HG03575 (cell line): Measurements from ENCODE around the gene PUS7.
"Not testable (repeated sequence)": the region's sequence is repeated elsewhere in the genome, so short reads cannot be mapped to it uniquely, and the experiment has no call there.

Experiments used
- ATAC-seq: cut with Tn5 transposase; IDR thresholded peaks from one replicate; pipeline ENCODE4 v1.9.1; 2021; ENCODE audit not compliant: unreplicated experiment, insufficient number of reproducible peaks, low FRiP score; ENCODE audit errors: extremely low read depth

PUS7 gene

GRCh38 chr7:105454095-105454747, 67.8 kb downstream of the PUS7 start:
- ATAC-seq: no peak

DNA sequence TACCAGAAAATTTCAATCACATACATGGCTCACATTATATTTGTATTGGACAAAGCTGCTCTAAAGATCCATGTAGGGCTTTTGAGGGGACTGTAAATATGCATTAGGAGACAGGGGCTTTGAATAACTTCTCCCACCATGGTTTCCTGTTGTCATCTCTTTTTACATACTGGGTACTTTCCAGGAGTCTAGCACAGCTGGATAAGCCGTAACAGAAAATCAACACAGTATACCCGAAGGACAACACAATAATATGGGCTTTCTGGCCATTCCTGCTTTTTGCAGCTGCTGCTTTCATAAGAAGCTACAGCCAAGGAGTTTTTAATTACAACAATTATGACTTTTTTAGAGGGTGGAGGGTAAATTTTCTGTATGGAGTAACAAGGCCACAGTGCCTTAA, 70.0 kb downstream of the PUS7 start:
- no peak for ATAC-seq

DNA sequence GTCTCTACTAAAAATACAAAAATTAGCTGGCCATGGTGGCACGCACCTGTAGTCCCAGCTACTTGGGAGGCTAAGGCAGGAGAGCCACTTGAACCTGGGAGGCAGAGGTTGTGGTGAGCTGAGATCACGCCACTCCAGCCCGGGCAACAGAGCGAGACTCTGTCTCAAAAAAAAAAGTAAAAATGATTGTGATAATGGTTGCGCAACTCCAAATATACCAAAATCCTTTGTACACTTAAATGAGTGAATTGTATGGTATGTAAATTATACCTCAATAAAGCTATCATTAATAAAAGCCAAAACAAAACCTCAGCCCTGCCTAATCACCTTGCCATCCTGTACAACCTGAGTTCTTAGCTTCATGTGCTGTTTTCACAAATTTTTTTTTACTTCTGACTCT, 71.2 kb downstream of the PUS7 start:
- ATAC-seq: not testable (repeated sequence)

DNA sequence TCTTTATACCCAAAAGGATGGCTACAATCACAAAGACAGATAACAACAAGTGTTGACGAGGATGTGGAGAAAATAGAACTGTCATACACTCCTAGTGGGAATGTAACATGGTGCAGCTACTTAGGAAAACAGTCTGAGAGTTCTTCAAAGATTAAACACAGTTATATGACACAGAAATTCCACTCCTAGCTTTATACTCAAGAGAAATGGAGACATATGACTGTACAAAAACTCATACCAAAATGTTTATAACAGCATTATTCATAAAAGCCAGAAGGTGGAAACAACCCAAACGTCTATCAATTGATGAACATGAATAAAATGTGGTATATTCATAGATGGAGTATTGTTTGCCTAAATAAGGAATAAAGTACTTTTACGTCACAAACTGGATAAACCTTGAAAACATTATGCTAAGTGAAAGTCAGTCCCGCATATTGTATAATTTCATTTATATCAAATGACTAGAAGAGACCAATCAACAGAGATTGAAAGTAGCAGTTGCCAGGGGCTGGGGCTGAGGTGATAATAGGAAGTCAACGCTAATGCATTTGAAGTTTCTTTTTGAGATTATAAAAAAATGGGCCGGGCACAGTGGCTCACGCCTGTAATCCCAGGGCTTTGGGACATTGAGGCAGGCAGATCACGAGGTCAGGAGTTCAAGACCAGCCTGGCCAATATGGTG, 71.8 kb downstream of the PUS7 start:
- no peak for ATAC-seq

DNA sequence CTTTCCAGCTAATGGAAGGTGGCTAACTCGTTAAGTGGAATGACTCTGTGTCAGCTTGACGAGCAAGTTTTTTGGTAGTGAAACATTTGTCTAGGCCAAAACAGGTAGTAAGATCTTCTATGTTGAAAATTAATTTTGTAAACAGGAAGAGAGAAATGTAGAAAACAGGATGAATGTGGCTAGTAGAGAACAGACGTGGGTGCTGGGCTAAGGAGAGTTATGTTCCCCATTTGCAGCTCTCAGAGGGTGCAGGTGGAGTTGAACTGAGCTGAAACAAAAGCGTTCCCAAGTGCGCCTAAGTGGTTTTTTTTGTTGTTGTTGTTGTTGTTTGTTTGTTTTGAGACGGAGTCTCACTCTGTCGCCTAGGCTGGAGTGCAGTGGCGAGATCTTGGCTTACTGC, 73.9 kb downstream of the PUS7 start:
- no peak for ATAC-seq

DNA sequence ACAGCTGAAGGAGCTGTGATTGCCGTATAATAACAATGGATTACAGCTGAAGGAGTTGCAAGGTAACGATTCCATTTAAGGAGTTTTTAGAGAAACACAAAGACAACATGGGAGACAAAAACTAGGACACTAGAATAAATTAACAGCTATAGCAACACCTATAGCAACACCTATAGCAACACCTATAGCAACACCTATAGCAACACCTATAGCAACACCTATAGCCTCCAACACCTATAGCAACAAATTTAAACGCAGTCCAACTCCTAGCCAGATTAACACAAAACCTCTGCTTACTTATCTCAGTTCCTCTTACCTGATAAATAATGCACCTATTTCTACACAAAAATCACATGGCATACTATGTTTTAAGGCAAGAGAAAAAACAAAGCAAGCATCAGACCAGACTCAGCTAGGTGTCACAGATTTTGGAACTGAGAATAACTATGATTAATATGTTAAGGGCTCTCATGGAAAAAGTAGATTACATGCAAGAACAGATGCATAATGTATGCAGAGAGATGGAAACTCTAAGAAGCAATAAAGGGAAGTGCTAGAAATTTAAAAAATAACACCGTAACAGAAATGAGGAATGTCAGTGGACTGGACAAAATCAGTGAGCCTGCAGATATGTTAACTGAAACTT, 77.6 kb downstream of the PUS7 start:
- ATAC-seq: no peak

GRCh38 chr7:105442214-105442613, 79.9 kb downstream of the PUS7 start:
- ATAC-seq: not testable (repeated sequence)

DNA sequence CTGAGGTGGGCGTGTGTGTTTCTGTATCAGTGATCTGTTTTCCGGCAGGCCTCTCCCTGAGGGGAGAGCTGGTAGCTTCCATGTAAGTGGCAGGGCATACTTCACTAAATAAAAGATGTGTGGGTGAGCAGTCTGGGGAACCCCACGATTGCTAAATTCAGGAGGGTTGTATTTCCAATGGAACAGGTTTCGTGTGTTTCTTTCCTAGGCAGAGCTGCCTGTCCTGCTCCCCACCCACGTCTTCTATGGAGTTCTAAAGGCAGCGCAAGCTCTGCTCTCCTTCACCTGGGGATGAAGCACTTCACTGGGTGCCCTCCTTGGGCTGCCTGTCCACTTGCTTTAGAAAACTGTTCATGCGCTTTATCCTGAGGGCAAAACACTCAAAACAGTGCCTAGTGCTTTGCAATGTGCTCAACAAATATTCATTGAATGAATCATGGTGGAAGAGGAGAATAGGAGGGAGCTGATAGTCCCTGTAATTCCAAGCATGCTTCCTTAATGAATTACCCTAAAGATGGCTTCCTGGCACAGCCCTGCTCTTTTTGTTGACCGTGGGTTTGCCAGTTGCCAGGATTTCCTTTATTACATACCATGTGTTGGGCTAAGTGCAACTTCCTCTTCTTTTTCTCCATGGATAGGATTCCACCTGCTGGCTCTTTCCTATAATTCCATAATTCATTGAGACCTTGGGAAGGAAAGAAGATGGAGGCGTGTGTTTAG, 82.7 kb downstream of the PUS7 start:
- no peak for ATAC-seq

GRCh38 chr7:105438847-105439173, 83.3 kb downstream of the PUS7 start:
- no peak for ATAC-seq

DNA sequence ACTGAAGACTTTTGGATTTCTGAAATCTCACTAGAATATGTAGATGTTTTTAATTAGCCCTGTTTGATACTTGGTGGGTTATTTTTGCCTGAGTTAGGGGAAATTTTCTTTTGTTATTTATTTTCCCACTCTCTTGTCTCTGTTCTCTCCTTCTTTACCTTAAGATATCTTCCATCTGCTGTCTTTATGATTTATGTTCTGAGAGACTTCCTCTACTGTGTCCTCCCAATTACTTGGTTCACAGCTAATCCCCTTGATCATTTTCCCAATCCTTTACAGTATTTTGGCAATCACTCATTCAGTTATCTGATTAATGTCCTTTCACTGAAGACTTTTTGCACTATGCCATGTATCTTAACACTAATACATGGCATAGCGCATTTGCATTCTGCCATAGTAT, 83.8 kb downstream of the PUS7 start:
- no peak for ATAC-seq

GRCh38 chr7:105437356-105437755, 84.7 kb downstream of the PUS7 start:
- not testable (repeated sequence) for ATAC-seq

DNA sequence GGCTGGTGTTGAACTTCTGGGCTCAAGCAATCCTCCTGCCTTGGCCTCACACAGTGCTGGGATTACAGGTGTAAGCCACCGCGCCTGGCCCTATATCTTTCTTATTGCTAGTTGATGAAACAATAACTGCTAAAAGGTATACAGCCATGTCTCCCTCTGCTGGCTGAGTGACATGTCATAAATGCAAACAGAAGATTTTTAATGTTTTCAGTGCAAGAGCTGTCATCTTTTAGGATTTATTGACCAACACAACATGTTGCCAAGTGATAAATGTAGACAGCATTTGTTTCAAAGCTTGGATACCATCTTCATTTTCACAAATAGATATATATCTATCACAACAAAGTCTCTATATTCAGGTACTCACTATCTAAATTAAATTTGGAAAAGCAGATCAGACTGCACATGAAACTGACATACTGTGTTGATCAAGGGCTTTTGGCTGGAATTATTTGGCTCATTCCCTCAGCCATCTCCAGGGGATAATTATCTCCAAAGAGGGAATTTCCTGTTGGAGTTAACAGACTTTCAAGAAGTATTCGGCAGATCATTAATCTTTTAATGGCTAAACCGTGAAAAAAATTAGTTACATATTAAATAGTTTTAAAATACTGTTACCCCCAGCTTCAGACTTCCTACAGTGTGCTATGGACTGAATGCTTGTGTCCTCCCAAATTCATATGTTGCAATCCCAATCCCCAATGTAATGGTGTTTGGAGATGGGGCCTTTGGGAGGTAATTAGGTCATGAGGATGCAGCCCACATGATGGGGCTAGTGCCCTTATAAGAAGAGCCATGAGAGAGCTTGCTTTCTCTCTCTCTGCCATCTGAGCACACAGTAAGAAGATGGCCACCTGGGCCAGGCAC, 92.1 kb downstream of the PUS7 start:
- ATAC-seq: no peak

DNA sequence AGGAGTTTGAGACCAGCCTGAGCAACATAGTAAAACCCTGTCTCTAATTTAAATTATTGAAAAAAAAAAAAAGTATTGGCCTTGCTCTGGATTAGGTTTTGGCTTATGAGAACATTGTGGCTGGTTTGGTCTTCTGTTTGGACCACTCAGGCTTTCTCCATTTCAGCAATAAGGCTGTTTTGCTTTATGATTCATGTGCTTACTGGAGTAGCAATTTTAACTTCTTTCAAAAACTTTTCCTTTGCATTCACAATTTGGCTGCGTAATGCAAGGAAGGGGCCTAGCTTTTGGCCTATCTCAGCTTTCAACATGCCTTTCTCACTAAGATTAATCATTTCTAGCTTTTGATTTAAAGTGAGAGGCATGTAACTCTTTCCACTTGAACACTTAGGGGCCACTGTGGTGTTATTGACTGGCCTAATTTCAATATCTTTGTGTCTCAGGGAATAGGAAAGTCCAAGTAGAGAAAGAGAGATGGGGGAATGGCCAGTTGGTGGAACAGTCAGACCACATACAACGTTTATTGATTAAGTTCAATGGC, 95.4 kb downstream of the PUS7 start:
- no peak for ATAC-seq

- no peak for ATAC-seq
Observed at GRCh38 chr7:105423987-105424386, 98.1 kb downstream of the PUS7 start.

DNA sequence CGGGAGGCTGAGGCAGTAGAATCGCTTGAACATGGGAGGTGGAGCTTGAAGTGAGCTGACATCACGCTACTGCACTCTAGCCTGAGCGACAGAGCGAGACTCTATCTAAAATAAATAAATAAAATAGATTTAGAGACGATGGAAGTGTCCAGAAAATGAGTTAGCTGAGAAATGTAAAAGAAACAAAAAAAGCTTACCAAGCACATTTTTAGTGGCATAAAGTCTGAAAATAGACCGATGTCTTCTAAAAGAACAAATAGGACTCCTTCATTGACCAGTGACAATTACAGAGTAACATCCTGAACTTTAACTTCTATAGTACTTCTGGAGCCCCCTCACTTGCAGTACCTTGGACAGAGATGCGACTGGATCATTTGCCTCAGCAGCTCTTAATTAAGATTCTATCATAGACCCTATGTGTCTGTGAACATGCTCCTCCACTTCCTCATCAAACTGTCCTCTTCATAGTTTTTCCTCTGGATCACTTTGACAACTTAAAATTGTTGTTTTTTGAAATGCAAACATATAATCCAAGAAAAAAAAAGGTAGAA, 108.1 kb downstream of the PUS7 start:
- no peak for ATAC-seq

DNA sequence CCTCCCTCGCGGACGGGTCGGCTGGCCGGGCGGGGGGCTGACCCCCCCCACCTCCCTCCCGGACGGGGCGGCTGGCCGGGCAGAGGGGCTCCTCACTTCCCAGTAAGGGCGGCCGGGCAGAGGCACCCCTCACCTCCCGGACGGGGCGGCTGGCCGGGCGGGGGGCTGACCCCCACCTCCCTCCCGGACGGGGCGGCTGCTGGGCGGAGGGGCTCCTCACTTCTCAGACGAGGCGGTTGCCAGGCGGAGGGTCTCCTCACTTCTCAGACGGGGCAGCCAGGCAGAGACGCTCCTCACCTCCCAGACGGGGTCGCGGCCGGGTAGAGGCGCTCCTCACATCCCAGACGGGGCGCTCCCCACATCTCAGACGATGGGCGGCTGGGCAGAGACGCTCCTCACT, 111.3 kb downstream of the PUS7 start:
- ATAC-seq: not testable (repeated sequence)

DNA sequence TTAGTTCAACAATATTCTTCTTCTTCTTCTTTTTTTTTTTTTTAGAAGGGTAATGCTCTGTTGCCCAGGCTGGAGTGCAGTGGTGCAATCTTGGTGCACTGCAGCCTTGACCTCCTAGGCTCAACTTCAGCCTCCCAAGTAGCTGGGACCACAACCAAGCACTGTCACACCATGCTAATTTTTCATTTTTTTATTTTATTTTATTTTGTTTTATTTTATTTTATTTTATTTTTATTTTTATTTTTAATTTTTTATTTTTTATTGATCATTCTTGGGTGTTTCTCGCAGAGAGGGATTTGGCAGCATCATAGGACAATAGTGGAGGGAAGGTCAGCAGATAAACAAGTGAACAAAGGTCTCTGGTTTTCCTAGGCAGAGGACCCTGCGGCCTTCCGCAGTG, 112.3 kb downstream of the PUS7 start:
- not testable (repeated sequence) for ATAC-seq

DNA sequence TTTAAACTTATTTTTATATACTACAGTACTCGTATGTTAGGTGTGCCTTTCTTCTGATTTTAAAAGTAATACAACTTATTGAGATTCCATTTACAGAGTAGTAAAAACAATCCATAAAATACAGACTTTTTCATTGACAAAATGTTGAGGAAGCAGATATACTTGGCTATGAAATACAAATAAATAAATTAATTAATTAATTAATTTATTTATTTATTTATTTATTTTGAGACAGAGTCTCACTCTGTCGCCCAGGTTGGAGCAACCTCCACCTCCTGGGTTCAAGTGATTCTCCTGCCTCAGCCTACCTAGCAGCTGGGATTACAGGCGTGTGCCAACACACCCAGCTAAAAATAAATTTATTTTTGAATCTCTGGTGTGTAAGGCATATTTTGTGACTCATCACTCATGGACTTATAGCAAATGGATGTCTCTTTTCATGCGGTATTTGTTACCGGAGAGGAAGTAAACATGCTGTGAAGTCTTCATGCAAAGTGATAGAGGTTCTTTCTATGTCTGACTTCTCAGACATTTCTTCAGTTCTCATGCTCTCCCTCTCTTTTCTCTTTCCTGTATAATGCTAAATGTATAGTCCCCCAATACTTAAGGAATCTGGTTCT, 113.2 kb downstream of the PUS7 start:
- no peak for ATAC-seq
